OCI-LY3 (cell line): ENCODE measurements around the gene TRAF3.

ENCODE experiments used
- EZH2phosphoT487 ChIP-seq: fragments of 200-600 bp; shearing (Covaris generic); IDR thresholded peaks from 2 replicates; pipeline ENCODE4 v1.6.1; 2018; ENCODE audit warnings: antibody characterized with exemption, mixed run types, low read depth
- TF ChIP-seq, protein P1 (sequence below): fragments of 200-600, 300-600 bp; sonication (generic); IDR thresholded peaks from 2 replicates; pipeline ENCODE4 v1.5.1; 2014; ENCODE audit warnings: antibody characterized with exemption, low read length, low read depth

DNA sequence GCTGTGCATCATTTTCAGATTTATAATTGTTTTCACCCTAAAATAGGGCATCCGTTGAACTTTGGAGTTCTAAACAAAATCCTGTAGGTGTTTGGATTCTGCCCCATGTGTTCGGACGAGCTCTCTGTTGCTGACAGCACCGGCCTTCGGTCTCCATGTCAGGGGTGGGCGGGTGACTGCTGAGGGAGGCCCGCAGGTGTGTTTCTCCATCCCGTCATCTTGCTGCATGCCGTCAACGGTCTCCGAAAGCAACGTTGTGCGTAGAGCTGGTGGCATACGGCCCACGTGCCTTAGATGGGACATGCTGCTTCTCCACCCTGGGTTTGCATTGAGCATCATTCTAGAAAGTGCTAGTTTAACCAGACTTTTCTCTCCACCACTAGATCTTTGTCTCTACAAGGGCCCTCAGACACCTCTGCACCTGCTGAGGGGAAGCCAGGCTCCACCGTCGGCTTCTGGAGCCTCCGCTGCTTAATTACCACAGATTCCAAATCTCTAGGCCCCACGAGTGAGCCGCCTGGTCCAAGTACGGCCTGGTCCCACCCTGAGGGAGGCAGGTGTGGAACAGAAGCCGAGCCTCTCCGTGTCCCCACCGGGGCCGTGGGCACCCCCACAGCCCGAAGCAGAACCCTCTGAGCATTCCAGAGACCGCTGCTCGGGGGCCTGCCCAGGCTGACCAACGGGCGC is 129.5 kb downstream of the TRAF3 start:
- TF ChIP-seq, protein P1, sequence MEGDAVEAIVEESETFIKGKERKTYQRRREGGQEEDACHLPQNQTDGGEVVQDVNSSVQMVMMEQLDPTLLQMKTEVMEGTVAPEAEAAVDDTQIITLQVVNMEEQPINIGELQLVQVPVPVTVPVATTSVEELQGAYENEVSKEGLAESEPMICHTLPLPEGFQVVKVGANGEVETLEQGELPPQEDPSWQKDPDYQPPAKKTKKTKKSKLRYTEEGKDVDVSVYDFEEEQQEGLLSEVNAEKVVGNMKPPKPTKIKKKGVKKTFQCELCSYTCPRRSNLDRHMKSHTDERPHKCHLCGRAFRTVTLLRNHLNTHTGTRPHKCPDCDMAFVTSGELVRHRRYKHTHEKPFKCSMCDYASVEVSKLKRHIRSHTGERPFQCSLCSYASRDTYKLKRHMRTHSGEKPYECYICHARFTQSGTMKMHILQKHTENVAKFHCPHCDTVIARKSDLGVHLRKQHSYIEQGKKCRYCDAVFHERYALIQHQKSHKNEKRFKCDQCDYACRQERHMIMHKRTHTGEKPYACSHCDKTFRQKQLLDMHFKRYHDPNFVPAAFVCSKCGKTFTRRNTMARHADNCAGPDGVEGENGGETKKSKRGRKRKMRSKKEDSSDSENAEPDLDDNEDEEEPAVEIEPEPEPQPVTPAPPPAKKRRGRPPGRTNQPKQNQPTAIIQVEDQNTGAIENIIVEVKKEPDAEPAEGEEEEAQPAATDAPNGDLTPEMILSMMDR, result no peak
- no peak for TF ChIP-seq EZH2phosphoT487
